ENCODE results near the gene GAPVD1.

DNA sequence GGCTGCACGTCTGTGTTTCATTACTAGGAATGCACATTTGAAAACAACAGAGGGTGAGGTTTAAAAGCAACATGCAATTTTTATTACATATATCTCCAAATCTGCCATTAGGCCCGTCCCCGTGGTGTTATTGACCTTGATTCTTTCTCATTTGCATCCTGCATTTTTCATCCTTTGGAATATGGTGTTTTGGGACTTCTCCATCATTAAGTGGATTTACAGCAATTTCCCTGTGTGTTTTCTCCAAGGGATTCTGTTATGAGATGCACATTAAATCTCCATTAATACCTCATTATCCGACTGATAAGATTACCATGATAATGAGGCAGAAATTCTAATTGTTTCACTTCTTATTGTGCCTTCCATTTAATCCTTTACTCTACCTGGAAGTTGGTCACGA, 117.6 kb downstream of the GAPVD1 start:
- TF ChIP-seq BHLHE40 (IDR thresholded peaks at IDR 0.05; ENCODE audit: borderline replicate concordance), result no peak
- no peak for TF ChIP-seq FOXM1 (IDR thresholded peaks at IDR 0.05; ENCODE audit: borderline replicate concordance)
- TF ChIP-seq SP1 (IDR thresholded peaks at IDR 0.05), result no peak
- no peak for TF ChIP-seq CTBP1 (IDR thresholded peaks at IDR 0.05; ENCODE audit: borderline replicate concordance)
- no peak for TF ChIP-seq ELF4 (IDR thresholded peaks at IDR 0.05)
- TF ChIP-seq ZNF384 (IDR thresholded peaks at IDR 0.05), result no peak
- no peak for TF ChIP-seq NFRKB (IDR thresholded peaks at IDR 0.05)
- no peak for TF ChIP-seq ARNT (IDR thresholded peaks at IDR 0.05)
- no peak for TF ChIP-seq SUZ12 (IDR thresholded peaks at IDR 0.05)
- TF ChIP-seq, protein P1, sequence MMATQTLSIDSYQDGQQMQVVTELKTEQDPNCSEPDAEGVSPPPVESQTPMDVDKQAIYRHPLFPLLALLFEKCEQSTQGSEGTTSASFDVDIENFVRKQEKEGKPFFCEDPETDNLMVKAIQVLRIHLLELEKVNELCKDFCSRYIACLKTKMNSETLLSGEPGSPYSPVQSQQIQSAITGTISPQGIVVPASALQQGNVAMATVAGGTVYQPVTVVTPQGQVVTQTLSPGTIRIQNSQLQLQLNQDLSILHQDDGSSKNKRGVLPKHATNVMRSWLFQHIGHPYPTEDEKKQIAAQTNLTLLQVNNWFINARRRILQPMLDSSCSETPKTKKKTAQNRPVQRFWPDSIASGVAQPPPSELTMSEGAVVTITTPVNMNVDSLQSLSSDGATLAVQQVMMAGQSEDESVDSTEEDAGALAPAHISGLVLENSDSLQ (IDR thresholded peaks at IDR 0.05), result no peak
- no peak for TF ChIP-seq TARDBP (IDR thresholded peaks at IDR 0.05)
- no peak for TF ChIP-seq LEF1 (IDR thresholded peaks at IDR 0.05; ENCODE audit: borderline replicate concordance)

All from HEK293T (cell line).